Astrocyte (in vitro differentiated cells and primary cell): ENCODE results near the gene ASB1.

Source experiments
- EZH2 ChIP-seq: IDR thresholded peaks from 2 replicates; pipeline ENCODE4 v1.6.1; 2012; ENCODE audit warnings: mild to moderate bottlenecking, low read length, inconsistent platforms; ENCODE audit not compliant: insufficient read depth
- TF ChIP-seq, protein P1 (sequence below): IDR thresholded peaks from 2 replicates; pipeline ENCODE4 v1.5.1; 2011; ENCODE audit warnings: low read depth, mild to moderate bottlenecking, inconsistent platforms, low read length, moderate library complexity; ENCODE audit not compliant: insufficient read depth

DNA sequence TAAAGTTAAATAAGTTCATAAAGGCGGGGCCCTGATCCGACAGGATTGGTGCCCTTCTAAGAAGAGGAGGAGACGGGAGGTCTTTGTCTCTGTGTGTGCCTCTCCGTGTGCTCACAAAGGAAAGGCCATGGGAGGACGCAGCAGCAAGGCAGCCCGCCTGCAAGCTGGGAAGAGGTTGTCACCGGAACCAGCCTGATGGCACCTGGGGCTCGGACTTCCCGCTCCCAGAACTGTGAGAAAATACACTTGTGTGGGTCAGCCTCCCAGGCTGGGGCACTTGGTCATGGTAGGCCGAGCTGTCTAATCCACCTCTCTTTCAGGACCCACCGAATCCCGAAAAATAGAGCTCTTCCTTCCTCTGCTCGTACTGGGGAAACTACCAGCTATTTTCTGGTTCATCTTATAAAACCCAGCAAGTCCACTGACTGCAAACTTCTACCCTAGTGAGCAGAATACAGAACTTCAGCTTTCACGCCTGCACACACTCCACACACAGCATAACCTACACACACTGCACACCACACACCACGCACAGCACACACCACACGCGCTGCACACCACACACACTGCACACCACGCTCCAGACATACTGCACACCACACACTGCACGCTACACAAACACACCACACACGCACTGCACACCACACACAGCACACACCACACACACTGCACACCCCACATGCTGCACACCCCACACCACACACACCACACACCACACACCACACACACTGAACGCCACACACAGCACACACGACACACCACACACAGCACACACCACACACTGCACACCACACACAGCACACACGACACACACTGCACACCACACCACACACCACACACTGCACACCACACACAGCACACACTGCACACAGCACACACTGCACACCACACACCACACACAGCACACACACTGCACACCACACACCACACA lies 58.1 kb downstream of the ASB1 start:
- no peak for TF ChIP-seq EZH2
- TF ChIP-seq, protein P1, sequence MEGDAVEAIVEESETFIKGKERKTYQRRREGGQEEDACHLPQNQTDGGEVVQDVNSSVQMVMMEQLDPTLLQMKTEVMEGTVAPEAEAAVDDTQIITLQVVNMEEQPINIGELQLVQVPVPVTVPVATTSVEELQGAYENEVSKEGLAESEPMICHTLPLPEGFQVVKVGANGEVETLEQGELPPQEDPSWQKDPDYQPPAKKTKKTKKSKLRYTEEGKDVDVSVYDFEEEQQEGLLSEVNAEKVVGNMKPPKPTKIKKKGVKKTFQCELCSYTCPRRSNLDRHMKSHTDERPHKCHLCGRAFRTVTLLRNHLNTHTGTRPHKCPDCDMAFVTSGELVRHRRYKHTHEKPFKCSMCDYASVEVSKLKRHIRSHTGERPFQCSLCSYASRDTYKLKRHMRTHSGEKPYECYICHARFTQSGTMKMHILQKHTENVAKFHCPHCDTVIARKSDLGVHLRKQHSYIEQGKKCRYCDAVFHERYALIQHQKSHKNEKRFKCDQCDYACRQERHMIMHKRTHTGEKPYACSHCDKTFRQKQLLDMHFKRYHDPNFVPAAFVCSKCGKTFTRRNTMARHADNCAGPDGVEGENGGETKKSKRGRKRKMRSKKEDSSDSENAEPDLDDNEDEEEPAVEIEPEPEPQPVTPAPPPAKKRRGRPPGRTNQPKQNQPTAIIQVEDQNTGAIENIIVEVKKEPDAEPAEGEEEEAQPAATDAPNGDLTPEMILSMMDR: no peak
